Suprapubic skin (tissue), 4 donors: Measurements from ENCODE around the gene STXBP5.

ENCODE experiments used
- CTCF ChIP-seq, 2 donors: fragments of 200-600 bp in 1 of 2; fragments of 450-650 bp in 1 of 2; sonication (generic) in 1 of 2; IDR thresholded peaks; one replicate each; pipeline ENCODE4 v1.5.1; 2016 to 2019; ENCODE audit warnings: antibody characterized with exemption in 2 of 2, mild to moderate bottlenecking in 1 of 2, moderate library complexity in 1 of 2
- EP300 ChIP-seq: sonication (generic); formaldehyde crosslinking; IDR thresholded peaks from one replicate; pipeline ENCODE4 v1.6.1; 2017; ENCODE audit warnings: antibody characterized with exemption
- POLR2A ChIP-seq, 2 donors: fragments of 450-650 bp; IDR thresholded peaks; one replicate each; pipeline ENCODE4 v1.6.1; 2017; ENCODE audit warnings: antibody characterized with exemption in 2 of 2, mild to moderate bottlenecking in 2 of 2, moderate library complexity in 2 of 2
- POLR2AphosphoS5 ChIP-seq, 3 donors: sonication (generic); formaldehyde crosslinking; IDR thresholded peaks; one replicate each; pipeline ENCODE4 v1.6.1; 2017; ENCODE audit warnings: antibody characterized with exemption in 3 of 3

- no peak for TF ChIP-seq EP300
- TF ChIP-seq POLR2A (IDR thresholded peaks at IDR 0.05): no peak
- TF ChIP-seq CTCF (IDR thresholded peaks at IDR 0.05): no peak
- TF ChIP-seq POLR2AphosphoS5 (IDR thresholded peaks at IDR 0.05): no peak
Measured at GRCh38 chr6:147200711-147201110, 3.5 kb upstream of the STXBP5 start.
